Spleen (tissue), 7 donors: ENCODE results near the gene SERPINC1.

Experiments used
- CTCF ChIP-seq, 11 experiments: fragments of 200-600 bp in 7 of 11; fragments of 450-650 bp in 4 of 11; sonication (generic) in 4 of 11; IDR thresholded peaks in 8 of 11; conservative IDR thresholded peaks in 3 of 11; 1 replicate in 7 of 11; 2 replicates in 4 of 11; pipeline versions ENCODE4 v1.4.0 to v1.8.0; 2016 to 2021; ENCODE audit warnings: antibody characterized with exemption in 11 of 11, inconsistent platforms in 4 of 11, mild to moderate bottlenecking in 1 of 11
- POLR2A ChIP-seq, 3 donors: fragments of 450-650 bp; IDR thresholded peaks; one replicate each; pipeline ENCODE4 v1.5.1; 2017; ENCODE audit warnings: antibody characterized with exemption in 3 of 3, mild to moderate bottlenecking in 1 of 3
- POLR2AphosphoS5 ChIP-seq, 3 donors: sonication (generic); formaldehyde crosslinking; IDR thresholded peaks; one replicate each; pipeline ENCODE4 v1.5.1; 2017; ENCODE audit warnings: antibody characterized with exemption in 3 of 3
- donor health status: DM: no; HTN: no; CAD: no; lungs with moderate emphysema.
- donor health status: DM: no; HTN: no; CAD: no.
- donor health status: DM: no; HTN: no; CAD: no.

- TF ChIP-seq CTCF (IDR thresholded peaks at IDR 0.05 in 8 of 11, conservative IDR thresholded peaks at IDR 0.05 in 3 of 11) = no peak
- TF ChIP-seq POLR2A (IDR thresholded peaks at IDR 0.05) = no peak
- TF ChIP-seq POLR2AphosphoS5 (IDR thresholded peaks at IDR 0.05) = no peak
Measured at GRCh38 chr1:173866413-173867115, 50.6 kb downstream of the SERPINC1 start.
